ENCODE measurements around the gene CCSER1.
A peak's percentile ranks its signal among the peaks of the same experiment; 100 is the strongest.

Gene CCSER1

DNA sequence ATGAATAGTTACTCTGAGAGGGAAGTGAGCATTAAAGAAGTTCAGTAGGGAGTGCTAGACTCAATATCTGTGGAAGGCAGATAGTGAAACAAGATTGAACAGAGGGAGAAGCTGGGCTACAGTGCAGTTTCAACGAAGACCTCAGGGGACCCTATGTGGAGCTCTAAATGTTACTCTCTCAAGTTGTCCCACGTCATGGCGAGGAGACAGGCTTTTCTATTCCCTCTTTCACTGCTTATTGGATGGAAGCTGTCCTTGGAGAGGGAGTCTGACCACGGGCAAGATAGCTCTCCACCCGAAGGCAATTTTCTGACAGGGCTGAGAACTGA lies 42.3 kb upstream of the CCSER1 start:
- no peak for DNase-seq (ENCODE audit: low spot score)
- ChIA-PET CTCF (no interaction called here), POLR2A (ENCODE audit: low non-redundant PET) (no interaction called here)
- no peak overlapping the region for H3K27ac ChIP-seq
- TF ChIP-seq, protein P1, sequence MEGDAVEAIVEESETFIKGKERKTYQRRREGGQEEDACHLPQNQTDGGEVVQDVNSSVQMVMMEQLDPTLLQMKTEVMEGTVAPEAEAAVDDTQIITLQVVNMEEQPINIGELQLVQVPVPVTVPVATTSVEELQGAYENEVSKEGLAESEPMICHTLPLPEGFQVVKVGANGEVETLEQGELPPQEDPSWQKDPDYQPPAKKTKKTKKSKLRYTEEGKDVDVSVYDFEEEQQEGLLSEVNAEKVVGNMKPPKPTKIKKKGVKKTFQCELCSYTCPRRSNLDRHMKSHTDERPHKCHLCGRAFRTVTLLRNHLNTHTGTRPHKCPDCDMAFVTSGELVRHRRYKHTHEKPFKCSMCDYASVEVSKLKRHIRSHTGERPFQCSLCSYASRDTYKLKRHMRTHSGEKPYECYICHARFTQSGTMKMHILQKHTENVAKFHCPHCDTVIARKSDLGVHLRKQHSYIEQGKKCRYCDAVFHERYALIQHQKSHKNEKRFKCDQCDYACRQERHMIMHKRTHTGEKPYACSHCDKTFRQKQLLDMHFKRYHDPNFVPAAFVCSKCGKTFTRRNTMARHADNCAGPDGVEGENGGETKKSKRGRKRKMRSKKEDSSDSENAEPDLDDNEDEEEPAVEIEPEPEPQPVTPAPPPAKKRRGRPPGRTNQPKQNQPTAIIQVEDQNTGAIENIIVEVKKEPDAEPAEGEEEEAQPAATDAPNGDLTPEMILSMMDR (conservative IDR thresholded peaks at IDR 0.05; ENCODE audit: low read depth): no peak

DNA sequence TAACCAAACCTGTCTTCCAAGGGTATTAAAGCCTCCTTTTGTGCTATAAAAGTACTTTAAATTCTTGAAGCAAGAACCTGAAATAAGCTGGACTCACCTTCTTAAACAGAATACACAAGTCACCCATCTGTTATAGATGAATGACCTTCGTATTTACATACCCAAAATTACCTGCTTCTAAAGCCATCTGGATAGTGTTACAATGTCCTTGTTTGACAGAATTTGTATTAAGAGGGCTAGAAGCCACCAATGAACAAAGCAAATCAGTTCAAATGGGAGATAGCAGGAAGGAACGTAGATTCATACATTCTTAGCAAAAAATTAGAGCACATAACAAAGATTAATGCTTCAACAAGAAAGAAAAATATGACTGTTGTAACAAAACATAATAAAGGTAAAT lies 33.7 kb upstream of the CCSER1 start:
- TF ChIP-seq, protein P1 (conservative IDR thresholded peaks at IDR 0.05; ENCODE audit: low read depth): no peak
- no peak overlapping the region for H3K27ac ChIP-seq
- CTCF ChIA-PET: interaction anchor here (0.8 kb wide), 1 partner anchor 30 kb away, joined by 4 read pairs; no protein-coding TSS in a partner anchor
- POLR2A ChIA-PET (ENCODE audit: low non-redundant PET): no interaction called here
- no peak for DNase-seq (ENCODE audit: low spot score)

DNA sequence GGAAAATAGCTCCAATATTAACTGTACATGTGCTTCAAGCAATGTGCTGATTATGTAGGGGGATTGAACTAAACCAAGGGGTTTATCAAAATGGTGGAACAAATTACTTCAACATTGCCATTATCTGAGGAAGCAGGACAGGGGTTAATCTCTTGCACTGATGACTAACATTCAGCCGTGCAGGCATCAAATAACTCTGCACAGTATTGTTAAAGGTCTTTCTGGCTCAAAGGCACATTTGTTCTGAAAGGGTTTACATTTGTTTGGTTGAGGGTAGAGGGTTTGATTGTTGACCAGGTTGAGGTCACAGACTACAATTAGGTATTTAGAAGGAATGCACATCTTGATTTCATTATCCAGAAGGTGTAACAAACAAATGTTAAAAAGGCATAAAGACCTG lies 32.2 kb upstream of the CCSER1 start:
- H3K27ac ChIP-seq: no peak overlapping the region
- ChIA-PET CTCF (no interaction called here), POLR2A (ENCODE audit: low non-redundant PET) (no interaction called here)
- TF ChIP-seq, protein P1 (conservative IDR thresholded peaks at IDR 0.05; ENCODE audit: low read depth): no peak
- no peak for DNase-seq (ENCODE audit: low spot score)

DNA sequence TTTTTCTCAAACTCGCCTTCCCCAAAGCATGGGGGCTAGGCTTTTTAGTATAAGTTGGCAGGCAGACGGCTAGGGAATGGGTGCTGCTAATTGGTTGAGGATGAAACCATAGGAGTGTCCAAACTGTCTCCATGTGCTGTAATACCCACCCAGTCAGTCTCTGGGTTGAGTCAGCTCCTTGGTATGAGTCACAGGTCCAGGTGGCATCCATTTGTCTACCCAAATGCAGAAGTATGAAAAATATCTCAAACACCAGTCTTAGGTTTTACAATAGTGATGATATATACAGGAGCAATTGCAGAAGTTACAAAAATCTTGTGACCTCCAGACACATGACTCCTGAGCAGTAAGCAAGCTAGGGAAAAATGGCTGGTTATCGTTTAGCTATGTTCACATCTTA lies 27.4 kb upstream of the CCSER1 start:
- ChIA-PET POLR2A (ENCODE audit: low non-redundant PET) (no interaction called here), CTCF (no interaction called here)
- DNase-seq (ENCODE audit: low spot score): peak; percentile 29

DNA sequence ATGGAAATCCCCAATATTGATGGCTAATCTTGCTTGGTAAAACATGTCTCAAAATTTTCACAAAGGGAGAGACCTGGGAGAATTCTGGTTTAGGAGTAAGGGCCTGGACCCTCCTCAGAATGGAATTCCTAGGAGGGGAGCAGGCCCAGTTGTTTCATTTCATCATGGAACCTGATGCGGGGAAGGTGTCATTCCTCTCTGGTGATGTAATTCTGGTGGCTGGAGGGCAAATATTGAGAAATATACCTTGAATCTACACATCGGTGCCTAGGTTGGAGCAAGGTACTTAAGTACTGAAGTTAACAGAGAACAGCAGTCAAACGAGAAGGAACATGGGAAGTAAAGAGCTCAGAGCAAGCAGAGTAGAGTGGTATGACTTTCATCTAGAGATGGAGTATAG lies 23.2 kb upstream of the CCSER1 start:
- ChIA-PET POLR2A (ENCODE audit: low non-redundant PET) (no interaction called here), CTCF (interaction anchor here (0.7 kb wide), 1 partner anchor 16 kb away, joined by 3 read pairs; no protein-coding TSS in a partner anchor)
- DNase-seq (ENCODE audit: low spot score): no peak
- TF ChIP-seq, protein P1 (conservative IDR thresholded peaks at IDR 0.05; ENCODE audit: low read depth): no peak
- no peak overlapping the region for H3K27ac ChIP-seq

More for the DNA sequence above, 27.4 kb upstream of the CCSER1 start:
- TF ChIP-seq, protein P1 (conservative IDR thresholded peaks at IDR 0.05; ENCODE audit: low read depth): no peak
- H3K27ac ChIP-seq: no peak overlapping the region

DNA sequence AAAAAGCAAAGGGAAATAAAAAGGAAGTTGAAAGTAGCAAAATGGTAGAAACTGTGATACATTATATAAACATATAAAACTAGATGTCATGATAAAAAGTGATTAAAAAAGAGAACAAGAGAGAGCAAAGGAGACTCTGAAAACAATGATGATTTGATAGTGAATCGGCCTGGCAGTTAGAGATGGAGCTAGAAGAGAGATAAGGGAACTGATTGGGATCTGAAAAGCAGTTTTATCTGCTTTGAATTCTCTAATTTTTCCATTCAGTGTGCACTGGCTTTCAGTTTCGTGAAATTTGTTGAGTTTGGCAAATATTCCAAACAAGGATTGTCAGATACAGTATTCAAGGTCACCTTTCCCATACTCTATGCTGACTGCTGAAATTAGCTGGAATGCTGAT lies 21.9 kb upstream of the CCSER1 start:
- TF ChIP-seq, protein P1 (conservative IDR thresholded peaks at IDR 0.05; ENCODE audit: low read depth): no peak
- H3K27ac ChIP-seq: no peak overlapping the region
- ChIA-PET POLR2A (ENCODE audit: low non-redundant PET) (no interaction called here), CTCF (no interaction called here)
- no peak for DNase-seq (ENCODE audit: low spot score)

DNA sequence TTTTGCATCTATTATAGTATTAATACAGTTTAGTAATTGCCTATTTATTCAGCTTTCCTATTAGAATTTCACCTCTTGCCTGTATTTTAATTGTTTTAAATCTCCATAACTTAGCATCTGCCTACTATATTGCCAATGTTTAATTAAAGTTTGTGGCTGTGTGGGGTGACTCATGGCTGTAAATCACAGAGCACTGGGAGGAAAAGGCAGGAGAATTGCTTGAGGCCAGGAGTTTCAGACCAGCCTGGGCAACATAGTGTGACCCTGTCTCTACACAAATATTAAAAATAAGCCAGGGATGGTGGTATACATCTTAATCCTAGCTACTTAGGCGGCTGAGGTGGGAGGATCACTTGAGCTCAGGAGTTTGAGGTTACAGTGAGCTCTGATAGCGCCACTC lies 14.5 kb upstream of the CCSER1 start:
- no peak overlapping the region for H3K27ac ChIP-seq
- ChIA-PET CTCF (interaction anchor here (0.6 kb wide), 1 partner anchor 122 kb away, joined by 4 read pairs; no protein-coding TSS in a partner anchor), POLR2A (ENCODE audit: low non-redundant PET) (no interaction called here)
- TF ChIP-seq, protein P1 (conservative IDR thresholded peaks at IDR 0.05; ENCODE audit: low read depth): no peak
- no peak for DNase-seq (ENCODE audit: low spot score)

Measured in RWPE1 (cell line).